Left lung (tissue), 10 donors: ENCODE results near the gene VWC2L. TPM values are rescaled to one million over a fixed set of nuclear protein-coding genes. Genes with fewer than 3 reads are reported as not detected.

ENCODE experiments used
- ATAC-seq: fragments of 200-7000 bp; cut with Tn5 transposase; one replicate; pipeline ENCODE4 v1.9.1; 2020; ENCODE audit warnings: moderate library complexity
- DNase-seq, 4 donors: peaks; one replicate each; pipeline ENCODE4 v3.0.0-alpha.2; 2013 to 2020
- H3K27ac ChIP-seq, 2 donors: fragments of 200-600 bp; sonication (generic) in 1 of 2; one replicate each; pipeline versions ENCODE4 v1.5.0 to v1.8.0; 2020 to 2021
- H3K27me3 ChIP-seq, 2 donors: fragments of 200-600 bp; sonication (generic) in 1 of 2; one replicate each; pipeline versions ENCODE4 v1.5.0 to v1.8.0; 2020 to 2021
- H3K36me3 ChIP-seq, 2 donors: fragments of 200-600 bp; sonication (generic) in 1 of 2; one replicate each; pipeline versions ENCODE4 v1.5.0 to v1.8.0; 2020 to 2021
- H3K4me1 ChIP-seq, 2 donors: fragments of 200-600 bp; one replicate each; pipeline ENCODE4 v1.8.0; 2021
- H3K4me3 ChIP-seq, 2 donors: fragments of 200-600 bp; sonication (generic) in 1 of 2; one replicate each; pipeline versions ENCODE4 v1.5.0 to v1.8.0; 2020 to 2021; ENCODE audit warnings: mild to moderate bottlenecking in 1 of 2
- H3K9me3 ChIP-seq, 2 donors: fragments of 200-600 bp; sonication (generic) in 1 of 2; one replicate each; pipeline versions ENCODE4 v1.5.0 to v1.8.0; 2020 to 2021
- intact Hi-C, 2 donors: fragments of 100-400 bp; cut with DNase I; formaldehyde crosslinking; loops; one replicate each; pipeline versions ENCODE4 v1.11.2 to v1.14.2; 2022
- polyA plus RNA-seq, 6 donors: library from polyadenylated mRNA; unstranded; fragments of 120-200 nt; gene quantifications; one replicate each; pipeline ENCODE4 v1.2.1, GENCODE V29; 2013; ENCODE audit not compliant: insufficient read length in 6 of 6
- total RNA-seq, 2 donors: library from RNA; stranded (reverse); fragmentation: NEBNext Ultra II Directional; extraction: Animal tissue kit (Norgen Biotek cat#: 25700); gene quantifications; one replicate each; pipeline ENCODE4 v1.2.1, GENCODE V29; 2021
- TF ChIP-seq, protein P1 (sequence below), 2 donors: fragments of 200-600 bp; sonication (generic) in 1 of 2; IDR thresholded peaks; one replicate each; pipeline versions ENCODE4 v1.5.0 to v1.8.0; 2021; ENCODE audit warnings: antibody characterized with exemption in 2 of 2
- donor health status: DM: no; HTN: yes; CAD: no.
- donor health status: DM: no; HTN: no; CAD: no.

The VWC2L gene
- total and polyA plus RNA-seq, 8 donors = 0.06 TPM; not detected in 6

DNA sequence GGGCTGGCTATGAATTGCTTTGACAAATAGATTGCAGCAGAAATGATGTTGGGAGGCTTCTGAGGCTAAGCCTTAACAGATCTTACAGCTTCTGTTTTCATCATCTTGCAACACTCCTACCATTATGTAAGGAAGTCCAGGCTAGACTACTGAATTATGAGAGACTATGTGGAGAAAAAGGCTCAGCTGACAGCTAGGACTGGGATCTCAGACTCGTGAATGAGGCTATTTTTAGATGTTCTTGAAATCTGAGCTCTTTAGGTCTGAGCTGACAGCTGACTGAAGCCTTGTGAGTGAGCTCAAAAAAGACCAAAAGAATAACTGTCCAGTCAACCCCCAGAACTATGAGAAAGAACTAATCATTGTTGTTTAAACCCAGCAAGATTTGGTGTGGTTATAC is 70.3 kb downstream of the VWC2L start:
- peak in 2 of 4 donors; percentile 0 to 10 for DNase-seq
- no peak overlapping the region for H3K4me3 ChIP-seq
- H3K27me3 ChIP-seq = no peaks in the 10 kb centered on the region
- no peaks in the 10 kb centered on the region for H3K4me1 ChIP-seq
- no peaks in the 10 kb centered on the region for H3K9me3 ChIP-seq
- intact Hi-C loops = no loop called here
- no peaks in the 10 kb centered on the region for H3K36me3 ChIP-seq
- no peak overlapping the region for H3K27ac ChIP-seq
- ATAC-seq = peak; percentile 64
- TF ChIP-seq, protein P1, sequence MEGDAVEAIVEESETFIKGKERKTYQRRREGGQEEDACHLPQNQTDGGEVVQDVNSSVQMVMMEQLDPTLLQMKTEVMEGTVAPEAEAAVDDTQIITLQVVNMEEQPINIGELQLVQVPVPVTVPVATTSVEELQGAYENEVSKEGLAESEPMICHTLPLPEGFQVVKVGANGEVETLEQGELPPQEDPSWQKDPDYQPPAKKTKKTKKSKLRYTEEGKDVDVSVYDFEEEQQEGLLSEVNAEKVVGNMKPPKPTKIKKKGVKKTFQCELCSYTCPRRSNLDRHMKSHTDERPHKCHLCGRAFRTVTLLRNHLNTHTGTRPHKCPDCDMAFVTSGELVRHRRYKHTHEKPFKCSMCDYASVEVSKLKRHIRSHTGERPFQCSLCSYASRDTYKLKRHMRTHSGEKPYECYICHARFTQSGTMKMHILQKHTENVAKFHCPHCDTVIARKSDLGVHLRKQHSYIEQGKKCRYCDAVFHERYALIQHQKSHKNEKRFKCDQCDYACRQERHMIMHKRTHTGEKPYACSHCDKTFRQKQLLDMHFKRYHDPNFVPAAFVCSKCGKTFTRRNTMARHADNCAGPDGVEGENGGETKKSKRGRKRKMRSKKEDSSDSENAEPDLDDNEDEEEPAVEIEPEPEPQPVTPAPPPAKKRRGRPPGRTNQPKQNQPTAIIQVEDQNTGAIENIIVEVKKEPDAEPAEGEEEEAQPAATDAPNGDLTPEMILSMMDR (IDR thresholded peaks at IDR 0.05) = no peak

DNA sequence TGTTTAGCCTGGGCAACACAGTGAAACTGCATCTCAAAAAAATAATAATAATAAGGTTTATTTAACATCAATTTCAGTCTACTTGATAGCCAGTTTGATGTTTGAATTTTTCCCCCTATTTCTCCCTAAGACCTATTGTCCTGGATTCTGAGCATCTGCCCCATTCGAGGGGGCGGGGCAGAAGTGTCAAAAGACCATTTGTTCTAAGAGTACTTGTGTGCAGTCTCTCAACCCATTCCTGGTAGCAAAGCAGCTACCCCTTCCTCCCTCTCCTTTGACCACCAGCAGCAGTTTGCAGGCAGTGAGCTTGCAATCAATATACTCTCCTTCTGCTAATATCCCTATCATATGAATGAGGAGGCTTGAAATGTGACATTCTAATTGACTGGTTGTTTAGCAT is 71.9 kb downstream of the VWC2L start:
- intact Hi-C loops = no loop called here
- TF ChIP-seq, protein P1 (IDR thresholded peaks at IDR 0.05) = no peak
- no peaks in the 10 kb centered on the region for H3K9me3 ChIP-seq
- H3K27ac ChIP-seq = no peak overlapping the region
- no peaks in the 10 kb centered on the region for H3K36me3 ChIP-seq
- H3K4me1 ChIP-seq = no peaks in the 10 kb centered on the region
- H3K4me3 ChIP-seq = no peak overlapping the region
- no peaks in the 10 kb centered on the region for H3K27me3 ChIP-seq
- DNase-seq = no peak
- ATAC-seq = no peak

DNA sequence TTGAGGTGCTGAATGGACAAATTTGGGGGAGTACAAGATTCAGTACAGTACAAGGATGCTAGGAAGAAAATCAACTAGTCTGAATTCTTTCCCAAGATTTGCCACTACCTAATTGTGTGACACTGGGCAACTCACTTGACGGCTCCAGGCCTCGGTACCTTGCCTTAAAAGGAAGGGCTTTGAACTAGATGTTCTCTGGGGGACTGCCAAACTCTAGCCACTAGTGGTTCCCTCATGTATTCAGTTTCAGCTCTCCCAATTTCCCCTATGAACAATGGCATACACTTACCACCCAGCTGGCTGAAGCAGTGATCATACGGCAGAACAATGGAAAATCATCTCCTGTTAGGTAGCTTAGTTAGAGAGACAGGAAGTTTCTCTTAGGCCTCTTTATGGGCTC is 73.4 kb downstream of the VWC2L start:
- Histone ChIP-seq H3K36me3 (no peaks in the 10 kb centered on the region), H3K27ac (no peak overlapping the region), H3K27me3 (no peaks in the 10 kb centered on the region), H3K9me3 (no peaks in the 10 kb centered on the region), H3K4me1 (no peaks in the 10 kb centered on the region), H3K4me3 (no peak overlapping the region)
- TF ChIP-seq, protein P1 (IDR thresholded peaks at IDR 0.05) = no peak
- DNase-seq (no peak), ATAC-seq (no peak)
- intact Hi-C loops = no loop called here

DNA sequence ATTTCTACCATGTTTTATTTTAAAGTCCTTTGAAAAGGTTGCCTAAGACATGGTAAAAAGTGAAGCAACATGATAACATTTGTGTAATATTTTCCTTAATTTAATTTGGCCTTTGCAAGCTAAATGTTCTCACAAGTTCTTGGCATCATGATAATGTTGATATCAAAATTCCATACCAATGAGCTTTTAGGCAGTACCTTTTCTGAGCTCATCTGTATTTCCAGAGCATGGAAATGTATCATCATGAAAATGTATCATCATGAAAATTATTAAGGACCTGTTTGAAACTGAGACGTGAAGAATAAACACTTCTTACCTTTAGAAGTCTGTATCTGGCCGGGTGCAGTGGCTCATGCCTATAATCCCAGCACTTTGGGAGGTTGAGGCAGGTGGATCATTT is 73.8 kb downstream of the VWC2L start:
- intact Hi-C loops = no loop called here
- Histone ChIP-seq H3K27ac (no peak overlapping the region), H3K27me3 (no peaks in the 10 kb centered on the region), H3K4me1 (no peaks in the 10 kb centered on the region), H3K4me3 (no peak overlapping the region), H3K9me3 (no peaks in the 10 kb centered on the region), H3K36me3 (no peaks in the 10 kb centered on the region)
- DNase-seq = no peak
- TF ChIP-seq, protein P1 (IDR thresholded peaks at IDR 0.05) = no peak
- ATAC-seq = no peak

DNA sequence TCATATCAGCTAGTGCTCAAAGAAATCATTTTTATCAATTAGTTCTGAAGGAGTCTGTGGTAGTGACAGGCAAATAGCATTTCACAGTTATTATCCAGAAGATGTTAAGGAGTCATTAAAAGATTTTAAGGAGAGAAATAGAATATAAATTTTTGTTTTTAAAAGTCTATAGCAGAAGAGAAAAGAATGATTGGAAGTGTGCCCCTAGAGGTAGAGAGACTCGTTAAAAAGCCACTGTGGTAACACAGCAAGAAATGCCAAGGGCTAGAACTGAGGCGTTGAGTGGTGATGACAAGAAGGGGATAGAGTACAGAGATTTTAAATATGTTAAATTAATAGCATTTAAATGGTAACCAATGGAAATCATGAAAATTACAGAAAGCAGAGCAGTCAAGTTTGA is 78.3 kb downstream of the VWC2L start:
- Histone ChIP-seq H3K9me3 (peaks cover 0 to 5% of the 10 kb centered on the region in 2 donors), H3K4me3 (no peak overlapping the region), H3K4me1 (no peaks in the 10 kb centered on the region), H3K27me3 (no peaks in the 10 kb centered on the region), H3K27ac (no peak overlapping the region), H3K36me3 (no peaks in the 10 kb centered on the region)
- intact Hi-C loops = no loop called here
- TF ChIP-seq, protein P1 (IDR thresholded peaks at IDR 0.05) = no peak
- ATAC-seq = no peak
- DNase-seq = no peak
